ENCODE data around the gene NEGR1. TPM values are rescaled to one million over a fixed set of nuclear protein-coding genes. Genes with fewer than 3 reads are reported as not detected.

The NEGR1 gene
- total and polyA plus RNA-seq, 2 donors (not counting 3 experiments of a cell fraction or from before 2014, with no cell fraction given), result 6.8 to 21.8 TPM

DNA sequence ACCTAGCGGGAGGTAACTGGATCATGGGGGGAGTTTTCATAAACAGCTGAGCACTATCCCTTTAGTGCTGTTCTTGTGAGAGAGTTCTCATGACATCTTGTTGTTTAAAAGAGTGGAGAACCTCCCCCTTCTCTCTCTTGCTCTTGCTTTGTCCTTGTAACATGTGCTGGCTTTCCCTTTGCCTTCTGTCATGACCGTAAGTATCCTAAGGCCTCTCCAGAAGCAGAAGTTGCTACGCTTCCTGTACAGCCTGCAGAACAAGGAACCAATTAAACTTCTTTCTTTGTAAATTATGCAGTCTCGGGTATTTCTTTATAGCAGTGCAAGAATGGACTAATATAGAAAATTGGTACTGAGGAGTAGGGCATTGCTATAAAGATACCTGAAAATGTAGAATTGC is 515.6 kb downstream of the NEGR1 start:
- CTCF ChIA-PET, result interaction anchor here (0.5 kb wide), 1 partner anchor 159 kb away, joined by 4 read pairs; no protein-coding TSS in a partner anchor
- Histone ChIP-seq H3K27me3 (ENCODE audit: control insufficient read depth in 2 of 2, insufficient read depth in 2 of 2, low read length in 2 of 2) (no peaks in the 10 kb centered on the region), H3K4me3 (replicated peaks in 1 of 3; ENCODE audit: insufficient read depth in 1 of 3, low read depth in 1 of 3, low read length in 3 of 3) (no peak overlapping the region), H3K79me2 (ENCODE audit: control insufficient read depth, insufficient read depth, low read length) (no peaks in the 10 kb centered on the region), H4K20me1 (replicated peaks; ENCODE audit: control insufficient read depth, extremely low read depth, insufficient read depth, low read length) (no peaks in the 10 kb centered on the region), H3K9me1 (replicated peaks; ENCODE audit: control insufficient read depth, extremely low read depth, insufficient read depth, low read length) (no peaks in the 10 kb centered on the region), H2AFZ (ENCODE audit: low read depth, low read length) (no peak overlapping the region), H3K9me3 (replicated peaks; ENCODE audit: control insufficient read depth, insufficient read depth, low read length) (no peaks in the 10 kb centered on the region), H3K36me3 (ENCODE audit: control insufficient read depth in 2 of 2, extremely low read depth in 1 of 2, insufficient read depth in 2 of 2, low read length in 2 of 2) (no peaks in the 10 kb centered on the region), H3K9ac (replicated peaks; ENCODE audit: extremely low read depth, insufficient read depth, low read length) (no peak overlapping the region), H3K27ac (ENCODE audit: insufficient read depth, low read depth, low read length) (no peak overlapping the region), H3K4me1 (ENCODE audit: control insufficient read depth, extremely low read depth, insufficient read depth, low read length) (no peaks in the 10 kb centered on the region), H3K4me2 (ENCODE audit: insufficient read depth, low read length) (no peak overlapping the region)
- no TSS peak for BruUV-seq (replicated peaks)
- POLR2A ChIA-PET, result no interaction called here
- dilution Hi-C loops (cut with MboI; ENCODE audit: extremely low pct_ligation_motif_present, low sequenced_read_pairs), result no loop called here
- no peak for FAIRE-seq
- no peak for DNase-seq (ENCODE audit: low read depth, low spot score)
- no peak for TF ChIP-seq MYC (IDR thresholded peaks at IDR 0.05; ENCODE audit: low read depth, low read length)
- no peak for TF ChIP-seq EZH2 (IDR thresholded peaks at IDR 0.05; ENCODE audit: borderline replicate concordance, low read depth, low read length, severe bottlenecking)
- no peak for TF ChIP-seq POLR2AphosphoS5 (IDR thresholded peaks at IDR 0.05; ENCODE audit: insufficient read depth, low read depth, low read length)
- TF ChIP-seq, protein P1, sequence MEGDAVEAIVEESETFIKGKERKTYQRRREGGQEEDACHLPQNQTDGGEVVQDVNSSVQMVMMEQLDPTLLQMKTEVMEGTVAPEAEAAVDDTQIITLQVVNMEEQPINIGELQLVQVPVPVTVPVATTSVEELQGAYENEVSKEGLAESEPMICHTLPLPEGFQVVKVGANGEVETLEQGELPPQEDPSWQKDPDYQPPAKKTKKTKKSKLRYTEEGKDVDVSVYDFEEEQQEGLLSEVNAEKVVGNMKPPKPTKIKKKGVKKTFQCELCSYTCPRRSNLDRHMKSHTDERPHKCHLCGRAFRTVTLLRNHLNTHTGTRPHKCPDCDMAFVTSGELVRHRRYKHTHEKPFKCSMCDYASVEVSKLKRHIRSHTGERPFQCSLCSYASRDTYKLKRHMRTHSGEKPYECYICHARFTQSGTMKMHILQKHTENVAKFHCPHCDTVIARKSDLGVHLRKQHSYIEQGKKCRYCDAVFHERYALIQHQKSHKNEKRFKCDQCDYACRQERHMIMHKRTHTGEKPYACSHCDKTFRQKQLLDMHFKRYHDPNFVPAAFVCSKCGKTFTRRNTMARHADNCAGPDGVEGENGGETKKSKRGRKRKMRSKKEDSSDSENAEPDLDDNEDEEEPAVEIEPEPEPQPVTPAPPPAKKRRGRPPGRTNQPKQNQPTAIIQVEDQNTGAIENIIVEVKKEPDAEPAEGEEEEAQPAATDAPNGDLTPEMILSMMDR (IDR thresholded peaks at IDR 0.05; ENCODE audit: extremely low read depth in 1 of 2, insufficient read depth in 1 of 2, low read depth in 1 of 2, low read length in 2 of 2), result no peak
- TF ChIP-seq, protein P2, sequence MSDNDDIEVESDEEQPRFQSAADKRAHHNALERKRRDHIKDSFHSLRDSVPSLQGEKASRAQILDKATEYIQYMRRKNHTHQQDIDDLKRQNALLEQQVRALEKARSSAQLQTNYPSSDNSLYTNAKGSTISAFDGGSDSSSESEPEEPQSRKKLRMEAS (IDR thresholded peaks at IDR 0.05; ENCODE audit: insufficient read depth, insufficient read length), result no peak
- TF ChIP-seq POLR2A (IDR thresholded peaks at IDR 0.05; ENCODE audit: low read depth, low read length), result no peak
- TF ChIP-seq GATA2 (IDR thresholded peaks at IDR 0.05; ENCODE audit: insufficient read depth, insufficient read length, low read depth, low read length), result no peak
- TF ChIP-seq FOS (IDR thresholded peaks at IDR 0.05; ENCODE audit: borderline replicate concordance, insufficient read depth, low read length), result no peak
- no peak for TF ChIP-seq JUN (IDR thresholded peaks at IDR 0.05; ENCODE audit: borderline replicate concordance, insufficient read depth, insufficient read length, low read depth)
- intact Hi-C loops (cut with micrococcal nuclease), result no loop called here
